CMK (cell line): Measurements from ENCODE around the gene SPATA31C2.
"Not testable (repeated sequence)": the region's sequence is repeated elsewhere in the genome, so short reads cannot be mapped to it uniquely, and the experiment has no call there.

Source experiments
- DNase-seq: peaks from one replicate; pipeline ENCODE4 v3.0.0-alpha.2; 2010; ENCODE audit warnings: low read depth

The SPATA31C2 gene

DNA sequence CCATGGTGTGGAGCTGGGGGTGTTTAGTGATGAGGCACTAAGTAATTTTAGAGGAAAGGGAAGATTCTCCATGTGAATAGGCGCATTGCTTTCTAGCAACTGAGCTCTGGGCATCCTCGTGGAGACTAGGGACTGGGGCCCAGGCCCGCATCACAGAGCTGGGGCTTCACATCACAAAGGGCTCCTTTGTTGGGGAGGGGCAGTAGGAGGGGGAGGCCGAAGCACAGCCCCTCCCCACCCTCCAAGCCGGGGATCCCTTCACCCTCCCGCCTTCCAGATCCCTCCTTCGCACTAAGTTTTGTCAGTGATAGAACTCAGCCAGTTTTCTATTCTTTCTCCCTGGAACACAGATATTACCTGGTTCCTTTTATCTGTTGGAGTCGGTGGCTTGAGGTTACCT is at the start of gene SPATA31C2:
Gene SPATA31C2 (minus strand): TSS at position 101 of the 400 bp plus-strand sequence. CDS start 29 bp downstream, at position 72.
- not testable (repeated sequence) for DNase-seq

DNA sequence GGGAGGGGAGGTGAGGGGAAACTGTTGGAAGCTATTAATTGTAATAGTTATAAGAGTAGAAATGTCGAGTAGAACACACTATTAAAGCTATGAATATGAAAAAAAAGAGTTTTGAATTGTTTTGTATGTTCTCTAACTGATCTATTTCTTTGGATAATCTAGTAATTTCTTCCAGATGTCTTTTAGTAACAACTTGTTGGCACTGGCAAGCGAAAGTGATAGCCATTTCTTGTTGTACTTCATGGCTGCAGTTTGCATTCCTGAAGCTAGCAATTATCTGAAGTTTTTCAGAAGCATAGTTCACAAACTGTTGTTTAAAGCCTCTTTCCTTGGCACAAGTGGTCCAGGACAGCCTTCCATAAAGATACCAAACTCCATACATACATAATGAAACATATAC is 49.4 kb upstream of the SPATA31C2 start:
- DNase-seq: no peak

DNA sequence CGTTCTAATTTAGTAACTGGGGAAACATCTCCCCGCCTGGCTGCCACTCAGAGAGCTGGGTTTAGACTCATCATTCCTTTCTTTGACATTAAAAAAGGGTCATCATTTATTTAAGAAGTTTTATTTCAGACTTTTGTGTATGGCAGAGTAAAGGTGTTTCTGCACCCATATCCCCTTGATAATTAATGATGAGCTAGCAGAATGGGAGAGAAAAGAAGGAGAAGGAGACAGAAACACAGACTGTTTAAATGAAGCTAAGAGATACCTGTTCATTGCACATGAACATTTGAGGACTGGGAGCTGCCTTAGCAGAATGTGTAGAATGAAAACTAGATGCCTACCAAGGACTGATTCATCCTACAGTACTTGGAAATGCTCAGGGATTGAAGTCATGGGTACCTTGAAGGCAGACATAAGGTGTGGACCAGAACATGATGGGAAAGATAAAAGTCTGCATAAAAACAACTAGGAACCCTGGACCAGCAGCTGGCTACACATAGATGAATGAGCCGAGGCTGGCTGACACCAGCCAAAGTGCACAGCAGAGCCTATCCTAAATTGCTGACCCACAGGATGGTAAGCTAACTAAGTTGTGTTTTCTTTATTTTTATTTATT is 48.3 kb upstream of the SPATA31C2 start:
- DNase-seq: no peak

DNA sequence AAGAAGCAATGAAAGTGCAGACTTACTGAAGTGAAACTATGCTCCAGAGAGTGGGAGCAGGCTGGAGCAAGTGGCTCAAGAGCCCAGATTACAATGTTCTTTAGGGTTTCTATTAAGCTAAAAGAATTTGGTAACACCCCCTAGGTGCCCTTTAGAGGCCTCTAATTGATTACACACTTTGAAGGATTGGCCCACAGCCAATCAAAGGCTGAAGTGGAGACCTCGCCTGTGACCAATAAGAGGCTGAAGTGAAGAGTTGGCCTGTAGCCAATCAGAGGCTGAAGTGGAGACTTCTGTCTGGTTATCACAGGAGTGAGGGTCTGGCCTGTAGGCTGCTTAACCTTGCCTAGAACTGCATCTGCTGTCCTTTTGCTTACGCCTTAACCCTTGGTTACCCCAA is 46.7 kb upstream of the SPATA31C2 start:
- no peak for DNase-seq

DNA sequence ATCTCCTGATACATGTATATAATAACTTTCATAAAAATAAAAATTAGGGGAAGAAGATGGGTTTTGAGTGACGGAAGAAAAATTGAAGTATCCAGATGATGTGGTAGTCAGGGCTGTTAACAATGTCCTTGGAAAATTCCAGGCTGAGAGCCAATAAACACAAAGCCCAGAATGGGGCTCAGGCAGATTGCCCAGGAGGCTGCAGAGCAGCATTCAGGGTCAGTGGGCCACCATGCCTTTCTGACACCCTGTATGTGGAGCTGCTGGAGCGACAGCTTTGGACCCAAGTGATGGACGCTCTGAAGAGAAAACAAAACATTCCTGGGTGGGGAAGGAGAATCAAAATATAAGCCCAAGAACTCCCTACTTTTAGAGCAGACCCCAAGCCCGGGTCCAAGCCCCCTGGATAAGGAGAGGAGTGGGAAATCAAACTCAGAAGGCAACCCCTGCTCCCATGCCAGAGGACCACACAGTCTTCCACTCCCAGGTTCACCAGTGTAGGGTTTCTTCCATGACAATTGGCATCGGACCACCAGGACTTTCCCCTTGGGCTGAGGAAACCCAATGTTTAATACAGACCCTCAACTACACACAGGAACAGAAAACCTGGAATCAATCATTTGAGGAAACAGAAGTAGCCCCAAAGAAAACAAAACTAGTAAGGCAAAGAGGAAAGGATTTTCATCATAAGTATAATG is 45.7 kb upstream of the SPATA31C2 start:
- no peak for DNase-seq

DNA sequence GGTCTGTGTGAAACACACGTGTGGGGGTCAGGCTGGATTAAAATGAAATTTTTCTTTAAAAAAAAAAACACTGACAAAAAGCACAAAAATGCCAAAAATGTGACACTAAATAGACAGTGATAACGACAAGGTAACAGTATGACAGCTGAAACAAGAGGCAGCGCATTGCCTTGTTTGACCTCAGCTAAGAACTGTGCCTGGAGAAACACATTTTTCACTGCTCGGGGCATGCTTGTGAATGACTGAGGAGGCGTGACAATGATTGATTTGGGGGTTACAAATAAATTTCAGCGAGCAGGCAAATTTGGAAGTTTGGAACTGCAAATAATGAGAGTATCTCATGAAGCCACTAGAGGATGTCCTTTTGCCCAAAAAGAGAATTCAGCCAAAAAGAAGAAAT is 44.2 kb upstream of the SPATA31C2 start:
- DNase-seq: no peak

DNA sequence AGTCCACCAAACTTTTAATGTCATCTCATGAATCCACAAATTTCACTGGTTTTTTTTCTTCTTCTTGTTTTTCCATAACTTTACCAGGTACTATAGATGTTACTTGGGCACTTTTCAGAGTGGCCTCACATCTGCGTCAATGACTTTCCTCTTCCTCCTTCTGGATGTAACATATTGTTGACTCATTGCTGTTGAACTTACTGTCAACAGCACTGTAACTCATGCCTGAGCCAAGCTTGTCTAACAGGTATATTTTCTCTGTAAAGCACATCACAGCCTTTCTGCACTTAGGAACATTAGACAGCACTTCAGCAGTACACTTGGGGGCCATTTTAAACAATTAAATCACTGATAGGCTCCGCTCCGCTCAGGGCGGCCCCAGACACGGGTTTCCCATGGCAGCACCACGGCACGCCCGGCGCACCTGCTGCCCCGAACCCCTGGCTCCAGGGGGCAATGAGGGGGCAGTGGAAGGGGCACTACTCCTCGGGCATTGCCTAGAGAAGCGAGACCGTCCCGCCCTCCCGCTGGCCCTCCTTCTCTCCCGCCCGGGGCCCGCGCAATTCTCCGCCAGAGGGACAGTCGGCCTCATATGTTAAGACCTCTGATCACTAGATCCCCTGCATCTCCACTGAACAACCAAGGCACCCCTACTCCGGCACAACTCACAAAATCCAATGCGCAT is 41.9 kb upstream of the SPATA31C2 start:
- no peak for DNase-seq

DNA sequence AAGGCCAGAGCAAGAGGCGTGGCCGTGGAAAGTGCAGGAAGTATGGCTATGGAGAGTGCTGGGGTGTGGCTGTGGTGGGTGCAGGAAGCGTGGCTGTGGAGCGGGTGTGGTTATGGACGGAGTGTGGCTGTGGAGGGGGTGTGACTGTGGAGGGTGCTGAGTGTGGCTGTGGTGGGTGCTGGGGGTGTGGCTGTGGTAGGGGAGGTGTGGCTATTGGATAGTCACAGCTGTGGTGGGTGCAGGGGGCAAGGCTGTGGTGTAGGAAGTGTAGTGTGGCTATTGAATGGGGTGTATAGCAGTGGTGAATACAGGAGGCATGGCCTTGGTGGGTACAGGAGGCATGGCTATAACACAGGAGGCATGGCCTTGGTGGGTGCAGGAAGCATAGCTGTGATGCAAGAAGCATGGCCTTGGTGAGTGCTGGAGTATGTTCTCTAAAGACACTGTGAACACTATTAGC is 40.8 kb upstream of the SPATA31C2 start:
- no peak for DNase-seq

DNA sequence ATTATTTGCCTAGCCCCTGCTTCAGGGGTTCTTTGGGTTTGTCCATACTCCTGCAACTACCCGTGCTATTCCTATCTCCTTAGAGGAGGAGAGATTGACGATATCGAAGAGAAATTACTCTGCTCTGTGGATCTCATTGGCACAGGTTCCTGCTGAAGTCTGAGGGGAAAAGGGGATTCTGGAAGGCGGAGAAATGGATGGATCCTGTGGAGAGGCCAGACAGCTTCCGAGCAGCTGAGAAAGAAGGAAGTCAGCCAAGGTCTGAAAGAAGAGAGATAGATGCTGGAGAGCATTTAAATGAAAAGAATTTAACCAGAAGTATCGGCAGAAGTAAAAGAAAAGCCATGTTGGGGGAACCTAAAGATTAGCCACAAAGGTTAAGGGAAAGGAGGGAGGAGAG is 40.4 kb upstream of the SPATA31C2 start:
- DNase-seq: no peak

DNA sequence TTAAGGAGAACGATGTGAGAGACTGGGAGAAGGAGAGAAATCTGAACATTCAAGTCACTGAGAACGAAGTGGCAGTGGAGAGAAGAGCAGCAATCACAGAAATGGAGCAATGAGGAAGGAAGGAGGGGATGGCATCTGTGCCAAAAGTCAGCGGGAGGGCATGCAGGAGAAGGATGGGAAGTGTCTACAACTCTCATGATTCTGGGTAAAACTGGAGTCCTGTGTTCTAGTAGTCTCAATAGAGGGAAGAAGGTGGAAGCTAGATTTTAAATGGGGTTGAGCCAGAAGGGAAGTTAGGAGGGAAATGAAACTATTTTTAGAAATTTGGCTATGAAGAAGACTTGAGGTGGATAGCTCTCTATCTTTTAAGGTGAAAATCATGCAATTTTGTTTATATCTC is 39.1 kb upstream of the SPATA31C2 start:
- DNase-seq: no peak

DNA sequence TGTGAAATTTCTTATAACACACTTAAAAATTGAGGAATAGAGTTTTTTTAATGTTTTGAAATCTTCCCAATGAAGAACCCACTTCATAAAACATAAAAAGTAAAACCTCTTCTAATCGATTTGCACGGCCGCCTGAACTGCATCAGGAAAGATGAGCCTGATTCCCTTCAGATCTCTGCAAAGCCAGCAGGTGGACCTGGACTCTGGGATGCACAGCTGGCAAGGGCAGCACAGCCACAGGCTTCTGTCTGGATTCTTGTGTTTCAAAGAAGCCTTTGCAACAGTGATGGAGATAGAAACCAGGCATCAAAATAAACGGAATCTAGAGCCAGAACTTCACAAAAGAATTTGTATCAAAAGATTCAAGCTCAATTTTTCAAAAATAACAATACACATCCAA is 36.0 kb upstream of the SPATA31C2 start:
- DNase-seq: no peak

DNA sequence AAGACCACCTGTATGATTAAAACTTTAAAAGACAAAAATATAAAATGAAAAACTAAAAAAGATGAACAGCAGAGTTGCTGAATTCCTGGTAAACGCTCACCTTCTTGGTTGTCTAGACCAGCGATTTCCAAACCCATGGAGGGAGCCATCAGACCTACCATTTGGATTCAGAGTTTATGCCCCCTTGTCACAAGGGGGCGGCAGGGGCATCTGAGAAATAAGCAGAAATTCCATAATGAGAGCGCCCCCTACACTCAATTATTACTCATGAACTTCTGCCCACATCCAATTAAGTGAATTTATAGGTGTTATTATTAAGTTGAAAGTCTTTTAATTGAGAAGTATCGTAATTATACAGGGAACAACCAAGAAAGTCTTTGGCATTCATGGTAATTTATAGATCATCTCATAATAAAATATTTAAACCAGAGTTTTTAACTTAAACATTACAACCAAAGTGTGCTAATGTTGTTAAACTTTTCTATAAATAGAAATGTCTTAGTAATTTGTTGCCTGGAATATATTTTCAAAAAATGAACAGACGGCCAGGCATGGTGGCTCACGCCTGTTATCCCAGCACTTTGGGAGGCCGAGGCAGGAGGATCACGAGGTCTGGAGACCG is 35.2 kb upstream of the SPATA31C2 start:
- DNase-seq: peak; percentile 32

DNA sequence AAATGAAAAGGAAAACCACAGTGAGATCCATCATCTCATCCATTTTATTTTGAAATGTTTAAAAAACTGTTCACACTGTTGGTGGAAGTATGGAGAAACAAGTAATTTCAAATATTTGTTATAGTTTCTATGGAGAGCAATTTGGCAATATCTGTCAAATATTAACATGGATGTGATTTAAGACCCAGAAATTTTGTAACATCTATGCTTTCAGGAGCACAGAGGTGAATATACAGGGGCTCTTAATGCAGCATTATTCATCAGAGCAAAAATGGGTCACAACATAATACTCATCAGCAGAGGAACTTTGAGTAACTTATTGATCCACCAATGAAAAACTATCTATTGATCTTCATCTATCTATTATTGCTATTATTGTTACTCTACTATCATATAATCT is 31.4 kb upstream of the SPATA31C2 start:
- DNase-seq: no peak

DNA sequence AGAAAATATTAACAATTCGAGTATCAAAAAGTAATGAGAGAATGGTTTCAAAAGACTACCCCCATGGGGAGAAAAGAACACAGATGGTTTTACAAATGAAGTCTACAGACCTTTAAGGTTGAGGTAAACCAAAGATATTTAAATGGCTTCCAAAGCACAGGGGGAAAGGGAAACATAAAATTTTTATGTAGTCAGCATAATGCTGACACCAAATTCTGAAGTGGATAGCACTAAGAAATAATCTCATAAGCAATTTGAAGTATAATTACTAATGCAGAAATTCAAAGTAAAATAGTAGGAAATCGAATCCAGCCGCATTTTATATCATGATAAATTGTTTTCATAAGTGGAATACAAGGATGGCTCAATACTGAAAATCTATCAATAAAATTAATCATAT is 30.3 kb upstream of the SPATA31C2 start:
- no peak for DNase-seq

DNA sequence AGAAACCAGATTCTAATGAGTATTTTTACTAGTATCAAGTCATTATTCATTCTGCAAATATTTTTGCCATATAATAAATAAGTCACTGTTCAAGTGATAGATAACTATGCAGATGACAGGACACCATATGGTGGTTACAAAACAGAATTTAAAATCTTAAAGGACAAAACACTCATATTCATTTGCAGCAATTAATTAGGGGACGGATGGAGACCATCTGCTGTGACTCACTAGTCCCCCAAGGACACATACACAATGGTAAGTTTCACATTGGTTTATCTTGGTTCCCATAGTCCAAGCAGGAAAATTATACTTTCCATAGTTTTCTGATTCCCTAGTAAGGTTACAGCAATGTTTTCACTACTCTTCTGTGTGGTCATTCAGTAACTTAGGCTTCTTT is 28.4 kb upstream of the SPATA31C2 start:
- no peak for DNase-seq

DNA sequence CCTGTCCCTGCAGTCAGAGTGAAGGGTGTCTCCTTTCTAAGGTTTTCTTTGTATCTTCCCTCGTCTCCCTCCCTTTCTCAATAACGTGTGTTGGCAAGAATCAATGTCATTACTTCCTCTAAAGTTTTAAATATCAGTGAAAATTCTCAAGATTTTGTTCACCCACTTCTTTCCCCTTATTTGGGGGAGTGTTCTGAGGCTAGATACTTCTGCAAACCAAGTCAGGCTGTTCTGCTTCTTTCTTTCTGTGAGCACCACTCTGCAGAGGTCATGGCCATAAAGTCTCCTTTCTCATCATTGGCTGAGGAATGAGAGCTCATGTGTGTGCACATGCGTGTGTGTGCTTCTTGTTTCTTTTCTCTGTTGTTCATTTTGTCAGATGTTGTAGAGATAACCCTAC is 26.6 kb upstream of the SPATA31C2 start:
- no peak for DNase-seq

DNA sequence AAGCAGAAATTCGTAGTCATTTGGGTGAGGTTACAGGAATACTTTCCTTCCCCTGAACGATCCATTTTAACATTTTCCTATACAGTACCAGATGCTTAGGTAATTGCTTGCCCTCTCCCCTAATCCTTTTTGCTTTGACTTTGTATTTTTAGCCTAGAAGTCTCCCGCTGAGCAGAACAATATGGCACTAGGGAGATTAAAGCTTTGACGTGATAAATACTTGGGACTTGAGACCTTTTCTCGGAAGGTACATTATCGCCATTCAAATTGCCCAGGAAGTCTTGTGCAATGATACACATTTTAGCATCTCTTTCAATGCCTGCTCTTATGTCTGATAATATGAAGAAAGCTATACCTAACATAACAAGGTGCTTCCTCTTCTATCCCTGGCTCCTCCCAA is 22.9 kb upstream of the SPATA31C2 start:
- DNase-seq: no peak

DNA sequence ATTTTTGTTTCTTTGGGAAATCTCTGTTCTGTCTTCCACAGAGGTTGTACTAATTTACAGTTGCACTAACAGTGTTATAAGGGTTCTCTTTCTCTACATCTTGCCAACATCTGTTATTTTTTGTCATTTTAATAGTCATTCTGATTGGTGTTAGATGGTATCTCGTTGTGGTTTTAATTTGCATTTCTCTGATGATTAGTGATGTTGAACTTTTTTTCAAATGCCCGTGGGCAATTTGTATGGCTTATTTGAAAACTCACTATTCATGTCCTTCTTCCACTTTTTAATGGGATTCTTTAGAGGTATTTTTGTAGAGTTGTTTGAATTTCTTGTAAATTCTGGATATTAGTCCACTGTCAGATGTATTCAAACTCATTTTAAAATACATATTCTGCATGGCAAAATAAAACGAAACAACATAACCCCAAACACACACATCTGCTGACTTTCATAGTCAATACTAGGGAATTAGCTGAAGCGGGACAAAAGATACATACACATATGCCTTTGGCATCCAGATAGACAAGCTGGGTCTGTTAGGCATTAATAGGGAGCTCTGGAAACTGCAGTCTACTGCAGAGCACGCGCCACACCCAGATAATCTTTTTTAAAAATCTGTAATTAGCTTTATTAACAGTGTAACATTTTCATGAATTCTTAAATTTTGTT is 5.8 kb upstream of the SPATA31C2 start:
- DNase-seq: no peak

DNA sequence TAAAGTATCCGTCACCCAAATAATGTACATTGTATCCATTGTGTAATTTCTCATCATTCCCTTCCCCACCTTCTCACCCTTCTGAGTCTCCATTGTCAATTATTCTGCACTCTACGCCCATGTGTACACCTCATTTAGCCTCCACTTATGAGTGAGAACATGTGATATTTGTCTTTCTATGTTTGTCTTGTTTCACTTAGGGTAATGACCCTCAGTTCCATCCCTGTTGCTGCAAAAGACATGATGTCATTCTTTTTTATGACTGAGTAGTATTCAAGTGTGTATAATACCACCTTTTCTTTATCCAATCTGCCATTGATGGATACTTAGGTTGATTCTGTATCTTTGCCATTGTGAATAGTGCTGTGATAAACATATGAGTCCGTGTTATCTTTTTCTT is 4.9 kb upstream of the SPATA31C2 start:
- DNase-seq: no peak

DNA sequence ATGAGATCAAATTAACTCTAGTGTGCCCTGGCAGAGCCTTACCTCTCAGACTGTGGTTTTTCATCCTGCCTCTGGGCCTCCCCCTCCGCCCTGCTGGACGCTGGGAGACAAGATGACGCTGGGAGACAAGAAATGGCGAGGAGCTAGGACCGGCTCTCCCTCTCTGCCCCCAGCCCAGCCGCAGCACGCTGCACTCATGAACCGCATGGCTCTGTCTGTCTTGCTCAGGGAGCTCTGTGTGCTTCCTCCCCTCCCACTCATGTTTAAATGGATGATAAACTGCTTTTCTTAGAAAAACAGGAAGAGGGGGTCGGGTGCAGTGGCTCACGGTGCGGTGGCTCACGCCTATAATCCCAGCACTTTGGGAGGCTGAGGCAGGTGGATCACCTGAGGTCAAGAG is 4.7 kb downstream of the SPATA31C2 start:
- DNase-seq: not testable (repeated sequence)

DNA sequence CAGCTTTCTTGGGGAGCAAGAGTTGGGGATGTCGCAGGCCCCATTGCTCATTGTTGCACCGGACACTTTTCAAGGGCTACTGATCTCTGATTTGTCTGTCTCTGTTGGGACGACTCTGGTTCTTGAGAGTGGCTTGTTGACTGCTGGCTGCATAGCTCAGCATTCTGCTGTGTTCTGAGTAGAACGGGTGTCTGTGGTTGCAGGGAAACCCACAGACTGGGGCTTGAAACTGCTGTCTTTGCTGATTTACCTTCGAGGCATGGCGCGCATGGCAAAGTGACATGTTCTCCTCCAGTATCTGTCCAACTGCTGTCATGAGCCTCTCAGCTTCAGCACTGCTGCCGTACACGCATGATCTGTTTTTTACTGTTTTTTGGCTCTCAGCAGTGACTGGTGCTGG is 8.7 kb downstream of the SPATA31C2 start:
- DNase-seq: not testable (repeated sequence)

DNA sequence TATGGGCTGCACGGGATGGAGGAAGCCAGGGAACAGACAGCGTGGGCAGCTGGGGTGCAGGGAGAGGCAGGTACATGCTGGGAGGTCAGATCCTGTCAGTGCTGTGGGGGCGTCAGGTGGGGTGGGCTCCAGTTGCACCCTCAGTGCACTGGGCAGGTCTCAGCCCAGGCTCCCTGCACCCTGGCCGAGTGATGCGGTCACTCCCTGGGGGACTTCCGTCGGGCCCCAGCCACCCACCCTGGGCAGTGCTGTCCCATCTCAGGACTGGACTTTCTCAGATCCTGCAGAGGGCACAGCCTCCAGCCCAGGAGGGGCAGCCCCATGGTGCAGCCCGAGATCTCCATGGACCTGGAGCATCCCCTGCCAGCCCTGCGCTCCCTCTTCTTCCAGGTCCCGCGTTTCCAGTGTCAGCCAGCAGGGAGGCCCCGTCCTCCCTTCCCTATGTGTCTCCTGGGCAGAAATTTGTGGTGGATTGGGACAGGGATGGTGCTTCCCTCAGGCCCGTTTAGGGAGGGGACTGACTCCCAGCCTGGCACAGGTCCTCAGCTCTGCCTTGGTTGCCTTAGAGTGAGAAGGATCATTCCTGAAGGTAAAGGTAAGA is 10.5 kb downstream of the SPATA31C2 start:
- DNase-seq: not testable (repeated sequence)
